Measurements from ENCODE around the gene CNTROB.

The CNTROB gene

GRCh38 chr17:7886227-7887037, 45.6 kb upstream of the CNTROB start (continued):
- no peak for TF ChIP-seq PRDM6 (tag by site-specific recombination; IDR thresholded peaks at IDR 0.05)
- TF ChIP-seq ZNF514 (tag by site-specific recombination; IDR thresholded peaks at IDR 0.05): no peak
- TF ChIP-seq ZNF404 (tag by site-specific recombination; IDR thresholded peaks at IDR 0.05): no peak
- TF ChIP-seq REPIN1 (tag by site-specific recombination; IDR thresholded peaks at IDR 0.05; ENCODE audit: low read depth): no peak
- TF ChIP-seq, protein P1, sequence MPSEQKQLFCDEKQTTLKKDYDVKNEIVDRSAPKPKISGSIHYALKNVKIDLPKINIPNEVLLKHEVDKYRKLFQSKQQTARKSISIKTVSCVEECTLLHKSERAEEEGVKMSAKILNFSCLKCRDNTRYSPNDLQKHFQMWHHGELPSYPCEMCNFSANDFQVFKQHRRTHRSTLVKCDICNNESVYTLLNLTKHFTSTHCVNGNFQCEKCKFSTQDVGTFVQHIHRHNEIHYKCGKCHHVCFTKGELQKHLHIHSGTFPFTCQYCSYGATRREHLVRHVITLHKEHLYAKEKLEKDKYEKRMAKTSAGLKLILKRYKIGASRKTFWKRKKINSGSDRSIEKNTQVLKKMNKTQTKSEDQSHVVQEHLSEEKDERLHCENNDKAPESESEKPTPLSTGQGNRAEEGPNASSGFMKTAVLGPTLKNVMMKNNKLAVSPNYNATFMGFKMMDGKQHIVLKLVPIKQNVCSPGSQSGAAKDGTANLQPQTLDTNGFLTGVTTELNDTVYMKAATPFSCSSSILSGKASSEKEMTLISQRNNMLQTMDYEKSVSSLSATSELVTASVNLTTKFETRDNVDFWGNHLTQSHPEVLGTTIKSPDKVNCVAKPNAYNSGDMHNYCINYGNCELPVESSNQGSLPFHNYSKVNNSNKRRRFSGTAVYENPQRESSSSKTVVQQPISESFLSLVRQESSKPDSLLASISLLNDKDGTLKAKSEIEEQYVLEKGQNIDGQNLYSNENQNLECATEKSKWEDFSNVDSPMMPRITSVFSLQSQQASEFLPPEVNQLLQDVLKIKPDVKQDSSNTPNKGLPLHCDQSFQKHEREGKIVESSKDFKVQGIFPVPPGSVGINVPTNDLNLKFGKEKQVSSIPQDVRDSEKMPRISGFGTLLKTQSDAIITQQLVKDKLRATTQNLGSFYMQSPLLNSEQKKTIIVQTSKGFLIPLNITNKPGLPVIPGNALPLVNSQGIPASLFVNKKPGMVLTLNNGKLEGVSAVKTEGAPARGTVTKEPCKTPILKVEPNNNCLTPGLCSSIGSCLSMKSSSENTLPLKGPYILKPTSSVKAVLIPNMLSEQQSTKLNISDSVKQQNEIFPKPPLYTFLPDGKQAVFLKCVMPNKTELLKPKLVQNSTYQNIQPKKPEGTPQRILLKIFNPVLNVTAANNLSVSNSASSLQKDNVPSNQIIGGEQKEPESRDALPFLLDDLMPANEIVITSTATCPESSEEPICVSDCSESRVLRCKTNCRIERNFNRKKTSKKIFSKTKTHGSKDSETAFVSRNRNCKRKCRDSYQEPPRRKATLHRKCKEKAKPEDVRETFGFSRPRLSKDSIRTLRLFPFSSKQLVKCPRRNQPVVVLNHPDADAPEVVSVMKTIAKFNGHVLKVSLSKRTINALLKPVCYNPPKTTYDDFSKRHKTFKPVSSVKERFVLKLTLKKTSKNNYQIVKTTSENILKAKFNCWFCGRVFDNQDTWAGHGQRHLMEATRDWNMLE (tag by site-specific recombination; conservative IDR thresholded peaks at IDR 0.05; ENCODE audit: low read depth): no peak
- TF ChIP-seq ZNF157 (tag by site-specific recombination; IDR thresholded peaks at IDR 0.05): no peak
- no peak for TF ChIP-seq ZNF548 (tag by site-specific recombination; IDR thresholded peaks at IDR 0.05)
- TF ChIP-seq ZNF571 (tag by site-specific recombination; IDR thresholded peaks at IDR 0.05): no peak
- TF ChIP-seq ZNF335 (tag by site-specific recombination; conservative IDR thresholded peaks at IDR 0.05): peak; percentile 72
- TF ChIP-seq ZNF37A (tag by site-specific recombination; IDR thresholded peaks at IDR 0.05): no peak
- TF ChIP-seq RBAK (tag by site-specific recombination; IDR thresholded peaks at IDR 0.05): no peak
- TF ChIP-seq ZNF416 (tag by site-specific recombination; IDR thresholded peaks at IDR 0.05): no peak
- no peak for TF ChIP-seq ZNF544 (tag by site-specific recombination; IDR thresholded peaks at IDR 0.05)
- no peak for TF ChIP-seq ELK4 (IDR thresholded peaks at IDR 0.05; ENCODE audit: borderline replicate concordance, low read depth, low read length)
- TF ChIP-seq TRIM28 (IDR thresholded peaks at IDR 0.05; ENCODE audit: borderline replicate concordance, low read length): 0 out of 2 replicates have a peak, but pooled peaks have one; percentile 0
- no peak for TF ChIP-seq ZBTB17 (tag by site-specific recombination; IDR thresholded peaks at IDR 0.05)
- TF ChIP-seq ZFHX2 (tag by site-specific recombination; conservative IDR thresholded peaks at IDR 0.05): no peak
- no peak for TF ChIP-seq ZNF10 (tag by site-specific recombination; IDR thresholded peaks at IDR 0.05)
- no peak for TF ChIP-seq ZNF175 (tag by site-specific recombination; IDR thresholded peaks at IDR 0.05)
- TF ChIP-seq ZNF223 (tag by site-specific recombination; IDR thresholded peaks at IDR 0.05): no peak
- peak; percentile 62 for TF ChIP-seq CTCF (tag by site-specific recombination; IDR thresholded peaks at IDR 0.05)
- TF ChIP-seq ZNF354C (tag by site-specific recombination; IDR thresholded peaks at IDR 0.05; ENCODE audit: borderline replicate concordance, low read depth): no peak
- no peak for TF ChIP-seq ZNF26 (tag by site-specific recombination; IDR thresholded peaks at IDR 0.05)

All from HEK293 (cell line).